GM12878 (cell line): ENCODE results near the gene C9orf153. TPM values are rescaled to one million over a fixed set of nuclear protein-coding genes. Genes with fewer than 3 reads are reported as not detected.

Experiments used
- CBX3 ChIP-seq: fragments of 200-600 bp; sonication (generic); IDR thresholded peaks from 2 replicates; pipeline ENCODE4 v1.6.1; 2016; ENCODE audit warnings: low read depth, borderline replicate concordance
- CUX1 ChIP-seq: IDR thresholded peaks from 2 replicates; pipeline ENCODE4 v1.6.1; 2012; ENCODE audit warnings: improper control_type of control experiment, low read depth, low read length; ENCODE audit not compliant: insufficient replicate concordance
- NFYB ChIP-seq: IDR thresholded peaks from 2 replicates; pipeline ENCODE4 v1.6.1; 2011; ENCODE audit warnings: low read depth, mild to moderate bottlenecking, low read length, improper control_type of control experiment, moderate library complexity; ENCODE audit not compliant: insufficient read depth
- NRF1 ChIP-seq: conservative IDR thresholded peaks from 2 replicates; pipeline ENCODE4 v1.6.1; 2011; ENCODE audit warnings: mild to moderate bottlenecking, low read depth, low read length, improper control_type of control experiment
- SUPT20H ChIP-seq: IDR thresholded peaks from 2 replicates; pipeline ENCODE4 v1.6.1; 2011; ENCODE audit warnings: low read depth, mild to moderate bottlenecking, low read length, moderate library complexity, borderline replicate concordance; ENCODE audit not compliant: control insufficient read depth
- polyA plus RNA-seq, 11 experiments: library from polyadenylated mRNA; depleted of rRNA in 4 of 11; unstranded in 6 of 11; stranded (reverse) in 5 of 11; fragments of >200 nt; fragmentation: Nextera tagmentation in 4 of 11; fragmentation: Illumina TruSeq in 1 of 11; extraction: Ambion mirVana in 4 of 11; extraction: Trizol in 1 of 11; gene quantifications; 1 replicate in 1 of 11; 2 replicates in 10 of 11; pipeline versions ENCODE4 v1.2.1 to v1.2.3, GENCODE V29; 2011 to 2016; ENCODE audit warnings: inconsistent platforms in 2 of 11, missing spikeins in 2 of 11, low read depth in 1 of 11
- total RNA-seq, 4 experiments: library from RNA; depleted of rRNA in 3 of 4; stranded (reverse); fragments of >200 nt in 3 of 4; fragmentation: Illumina TruSeq in 1 of 4; extraction: Trizol in 1 of 4; gene quantifications; 2 replicates each; pipeline versions ENCODE4 v1.2.1 to v1.2.3, GENCODE V29; 2013 to 2021

C9orf153 gene
- total and polyA plus RNA-seq, 10 of the 15 experiments (the other 5 are each of a cell fraction or from before 2014, with no cell fraction given): 0.03 to 1.2 (median 0.18) TPM; not detected in 1

- TF ChIP-seq CUX1 (no peak), CBX3 (no peak), SUPT20H (no peak), NRF1 (no peak), NFYB (no peak)
Measured at GRCh38 chr9:86201474-86202337, 57.8 kb downstream of the C9orf153 start (continued).
